SK-N-SH treated with all-trans-retinoic acid at 6 μM for 48 hours (cell line): ENCODE results near the gene PDE6B.
A peak's percentile ranks its signal among the peaks of the same experiment; 100 is the strongest.

Experiments
- ATAC-seq: fragments of 200-7000 bp; cut with Tn5 transposase; 3 replicates; pipeline ENCODE4 v1.9.1; 2020; ENCODE audit warnings: mild to moderate bottlenecking, moderate library complexity
- ARNTL ChIP-seq: fragments of 450-650 bp; formaldehyde crosslinking; IDR thresholded peaks from 2 replicates; pipeline ENCODE4 v1.5.0; 2020; ENCODE audit warnings: low read depth, mild to moderate bottlenecking, moderate library complexity, borderline replicate concordance
- BACH2 ChIP-seq: fragments of 250-450 bp; sonication (Bioruptor Pico); IDR thresholded peaks from 2 replicates; pipeline ENCODE4 v1.9.0; 2021; ENCODE audit warnings: mild to moderate bottlenecking, borderline replicate concordance
- CREB5 ChIP-seq: fragments of 250-450 bp; sonication (Bioruptor Pico); IDR thresholded peaks from 2 replicates; pipeline ENCODE4 v1.5.1; 2020; ENCODE audit warnings: low read depth, mild to moderate bottlenecking, moderate library complexity
- CSRNP3 ChIP-seq: fragments of 250-450 bp; sonication (Bioruptor Pico); IDR thresholded peaks from 2 replicates; pipeline ENCODE4 v1.5.1; 2021; ENCODE audit warnings: mild to moderate bottlenecking, moderate library complexity
- ESRRG ChIP-seq: fragments of 250-450 bp; sonication (Bioruptor Pico); IDR thresholded peaks from 2 replicates; pipeline ENCODE4 v1.6.1; 2021; ENCODE audit warnings: mild to moderate bottlenecking
- GLIS3 ChIP-seq: fragments of 250-450 bp; sonication (Bioruptor Pico); IDR thresholded peaks from 2 replicates; pipeline ENCODE4 v1.5.0; 2020; ENCODE audit warnings: mild to moderate bottlenecking, moderate library complexity
- ISL1 ChIP-seq: fragments of 250-450 bp; sonication (Bioruptor Pico); IDR thresholded peaks from 2 replicates; pipeline ENCODE4 v2.1.2; 2022; ENCODE audit warnings: mild to moderate bottlenecking, moderate library complexity
- OSR1 ChIP-seq: fragments of 250-450 bp; sonication (Bioruptor Pico); IDR thresholded peaks from 2 replicates; pipeline ENCODE4 v1.8.0; 2022; ENCODE audit warnings: moderate library complexity, mild to moderate bottlenecking, inconsistent platforms
- PPARA ChIP-seq: fragments of 250-450 bp; sonication (Bioruptor Pico); IDR thresholded peaks from 2 replicates; pipeline ENCODE4 v1.5.0; 2020; ENCODE audit warnings: mild to moderate bottlenecking, borderline replicate concordance
- RARB ChIP-seq: fragments of 250-450 bp; sonication (Bioruptor Pico); IDR thresholded peaks from 2 replicates; pipeline ENCODE4 v1.8.0; 2021; ENCODE audit warnings: mild to moderate bottlenecking, moderate library complexity
- SNAI2 ChIP-seq: fragments of 250-450 bp; sonication (Bioruptor Pico); IDR thresholded peaks from 2 replicates; pipeline ENCODE4 v1.5.0; 2020; ENCODE audit warnings: mild to moderate bottlenecking, moderate library complexity
- TCF4 ChIP-seq: fragments of 250-450 bp; sonication (Bioruptor Pico); IDR thresholded peaks from 2 replicates; pipeline ENCODE4 v1.8.0; 2021; ENCODE audit warnings: mild to moderate bottlenecking, moderate library complexity, borderline replicate concordance
- TOX ChIP-seq: fragments of 250-450 bp; sonication (Bioruptor Pico); IDR thresholded peaks from 2 replicates; pipeline ENCODE4 v1.8.0; 2021; ENCODE audit warnings: mild to moderate bottlenecking, moderate library complexity, borderline replicate concordance
- TSHZ2 ChIP-seq: fragments of 250-450 bp; sonication (Bioruptor Pico); IDR thresholded peaks from 2 replicates; pipeline ENCODE4 v1.5.0; 2020; ENCODE audit warnings: mild to moderate bottlenecking, moderate library complexity
- ZC3H10 ChIP-seq: fragments of 250-450 bp; sonication (Bioruptor Pico); IDR thresholded peaks from 2 replicates; pipeline ENCODE4 v1.5.1; 2021; ENCODE audit warnings: mild to moderate bottlenecking, moderate library complexity
- ZFP3 ChIP-seq: fragments of 250-450 bp; sonication (Bioruptor Pico); IDR thresholded peaks from 2 replicates; pipeline ENCODE4 v1.5.0; 2020; ENCODE audit warnings: mild to moderate bottlenecking, moderate library complexity
- ZNF565 ChIP-seq: fragments of 450-650 bp; formaldehyde crosslinking; conservative IDR thresholded peaks from 2 replicates; pipeline ENCODE4 v1.5.0; 2020; ENCODE audit warnings: low read depth, mild to moderate bottlenecking, moderate library complexity
- ZNF70 ChIP-seq: fragments of 450-650 bp; formaldehyde crosslinking; IDR thresholded peaks from 2 replicates; pipeline ENCODE4 v1.5.0; 2020; ENCODE audit warnings: mild to moderate bottlenecking, moderate library complexity
- ZNF8 ChIP-seq: fragments of 450-650 bp; formaldehyde crosslinking; IDR thresholded peaks from 2 replicates; pipeline ENCODE4 v1.5.0; 2020; ENCODE audit warnings: mild to moderate bottlenecking, moderate library complexity
- TF ChIP-seq, protein P1 (sequence below): fragments of 250-450 bp; sonication (Bioruptor Pico); IDR thresholded peaks from 2 replicates; pipeline ENCODE4 v1.8.0; 2021; ENCODE audit warnings: low read depth, mild to moderate bottlenecking, moderate library complexity, borderline replicate concordance

The PDE6B gene

DNA sequence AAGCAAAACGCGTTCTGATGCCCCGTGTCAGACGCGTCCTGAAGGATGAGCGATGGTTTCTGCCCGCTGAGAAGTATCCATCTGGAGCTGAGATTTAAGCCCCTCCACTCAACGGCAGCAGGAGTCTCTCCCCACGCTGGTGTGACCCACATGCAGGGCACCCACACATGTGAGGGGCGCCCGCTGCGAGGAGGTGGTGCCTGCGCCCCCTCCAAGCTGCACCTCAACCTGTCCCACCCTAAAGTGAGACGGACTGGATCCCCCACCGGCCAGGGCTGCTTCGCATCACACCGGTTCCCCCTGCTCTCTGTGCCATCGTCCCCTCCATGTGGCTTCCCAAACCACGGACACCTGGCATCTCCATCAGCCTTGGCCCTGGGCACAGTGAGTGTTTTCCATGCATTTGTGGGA is 4.5 kb upstream of the PDE6B start:
- TF ChIP-seq PPARA (CRISPR knock-in tag) (no peak), ARNTL (CRISPR knock-in tag) (no peak), ISL1 (CRISPR knock-in tag) (no peak), TOX (no peak), ZC3H10 (no peak), CSRNP3 (CRISPR knock-in tag) (no peak), RARB (CRISPR knock-in tag) (no peak), CREB5 (no peak), BACH2 (CRISPR knock-in tag) (no peak), SNAI2 (CRISPR knock-in tag) (no peak), ZNF70 (no peak), ZNF8 (no peak), ZFP3 (CRISPR knock-in tag) (no peak), TSHZ2 (CRISPR knock-in tag) (no peak)
- ATAC-seq, result no peak

DNA sequence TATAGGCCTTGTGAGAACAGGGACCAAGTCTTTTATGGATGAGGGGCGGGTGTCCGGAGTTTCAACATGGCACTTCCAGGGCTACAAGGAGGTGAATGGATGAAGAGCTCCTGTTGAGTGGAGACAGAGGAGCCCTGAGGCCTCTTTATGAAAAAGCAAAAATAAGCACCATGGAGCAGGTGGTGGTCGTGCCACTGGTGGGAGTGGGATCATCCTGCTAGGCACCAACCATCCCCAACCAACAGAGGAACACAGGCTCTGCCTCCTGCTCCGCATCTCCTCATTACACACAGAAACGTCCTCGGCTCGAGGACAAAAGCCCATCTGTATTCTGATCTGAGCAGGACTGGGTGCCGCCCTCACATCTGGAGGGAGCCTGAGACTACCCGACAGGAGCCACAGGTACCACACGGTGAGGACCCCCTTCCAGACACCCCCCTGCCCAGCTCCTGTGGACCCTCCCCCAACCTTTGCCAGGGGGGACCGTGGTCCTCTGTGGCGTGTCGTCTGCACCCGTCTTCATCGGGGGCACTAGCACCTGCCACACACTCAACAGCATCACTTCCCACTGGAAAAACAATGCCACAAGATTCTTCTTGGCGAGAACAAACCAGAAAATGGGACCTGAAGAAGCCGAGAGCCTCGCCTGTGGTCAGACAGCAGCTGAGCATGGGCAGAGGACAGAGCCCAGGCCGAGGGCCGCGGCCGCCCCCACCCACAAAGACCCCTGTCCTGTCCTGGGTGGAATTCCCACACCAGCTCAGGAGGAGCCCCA is 3.9 kb upstream of the PDE6B start:
- TF ChIP-seq ESRRG (CRISPR knock-in tag) (no peak), RARB (CRISPR knock-in tag) (no peak), CSRNP3 (CRISPR knock-in tag) (no peak), ARNTL (CRISPR knock-in tag) (no peak), ZNF8 (no peak), ZNF70 (no peak), GLIS3 (no peak), ZFP3 (CRISPR knock-in tag) (no peak), OSR1 (CRISPR knock-in tag) (no peak), ZNF565 (CRISPR knock-in tag) (no peak), TOX (no peak), TCF4 (CRISPR knock-in tag) (no peak), TSHZ2 (CRISPR knock-in tag) (no peak)
- TF ChIP-seq, protein P1, sequence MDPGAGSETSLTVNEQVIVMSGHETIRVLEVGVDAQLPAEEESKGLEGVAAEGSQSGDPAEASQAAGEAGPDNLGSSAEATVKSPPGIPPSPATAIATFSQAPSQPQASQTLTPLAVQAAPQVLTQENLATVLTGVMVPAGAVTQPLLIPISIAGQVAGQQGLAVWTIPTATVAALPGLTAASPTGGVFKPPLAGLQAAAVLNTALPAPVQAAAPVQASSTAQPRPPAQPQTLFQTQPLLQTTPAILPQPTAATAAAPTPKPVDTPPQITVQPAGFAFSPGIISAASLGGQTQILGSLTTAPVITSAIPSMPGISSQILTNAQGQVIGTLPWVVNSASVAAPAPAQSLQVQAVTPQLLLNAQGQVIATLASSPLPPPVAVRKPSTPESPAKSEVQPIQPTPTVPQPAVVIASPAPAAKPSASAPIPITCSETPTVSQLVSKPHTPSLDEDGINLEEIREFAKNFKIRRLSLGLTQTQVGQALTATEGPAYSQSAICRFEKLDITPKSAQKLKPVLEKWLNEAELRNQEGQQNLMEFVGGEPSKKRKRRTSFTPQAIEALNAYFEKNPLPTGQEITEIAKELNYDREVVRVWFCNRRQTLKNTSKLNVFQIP (CRISPR knock-in tag), result no peak
- 0 out of 3 replicates have a peak, but pooled peaks have one; percentile 13 for ATAC-seq
